Nephron progenitor cell (in vitro differentiated cells): Measurements from ENCODE around the gene FAM193A.

Source experiments
- DNase-seq: peaks from one replicate; pipeline ENCODE4 v3.0.0; 2021
- H3K27ac Mint-ChIP-seq: 2 replicates; pipeline ENCODE4 v1.8.0; 2021; ENCODE audit warnings: mild to moderate bottlenecking, moderate library complexity, mixed read lengths
- H3K27me3 Mint-ChIP-seq: 2 replicates; pipeline ENCODE4 v1.8.0; 2021; ENCODE audit warnings: mild to moderate bottlenecking, low read depth, mixed read lengths; ENCODE audit not compliant: poor library complexity
- H3K36me3 Mint-ChIP-seq: 2 replicates; pipeline ENCODE4 v1.8.0; 2021; ENCODE audit warnings: low read depth, mixed read lengths
- H3K4me1 Mint-ChIP-seq: 2 replicates; pipeline ENCODE4 v1.8.0; 2021; ENCODE audit warnings: mixed read lengths
- H3K4me3 Mint-ChIP-seq: 2 replicates; pipeline ENCODE4 v1.8.0; 2021; ENCODE audit warnings: mild to moderate bottlenecking, moderate library complexity, mixed read lengths
- H3K9me3 Mint-ChIP-seq: 2 replicates; pipeline ENCODE4 v1.8.0; 2021; ENCODE audit warnings: mild to moderate bottlenecking, moderate library complexity, mixed read lengths
- TF ChIP-seq, protein P1 (sequence below): fragments of 200-600 bp; sonication (generic); IDR thresholded peaks from 2 replicates; pipeline ENCODE4 v1.5.0; 2021; ENCODE audit warnings: antibody characterized with exemption

FAM193A gene

DNA sequence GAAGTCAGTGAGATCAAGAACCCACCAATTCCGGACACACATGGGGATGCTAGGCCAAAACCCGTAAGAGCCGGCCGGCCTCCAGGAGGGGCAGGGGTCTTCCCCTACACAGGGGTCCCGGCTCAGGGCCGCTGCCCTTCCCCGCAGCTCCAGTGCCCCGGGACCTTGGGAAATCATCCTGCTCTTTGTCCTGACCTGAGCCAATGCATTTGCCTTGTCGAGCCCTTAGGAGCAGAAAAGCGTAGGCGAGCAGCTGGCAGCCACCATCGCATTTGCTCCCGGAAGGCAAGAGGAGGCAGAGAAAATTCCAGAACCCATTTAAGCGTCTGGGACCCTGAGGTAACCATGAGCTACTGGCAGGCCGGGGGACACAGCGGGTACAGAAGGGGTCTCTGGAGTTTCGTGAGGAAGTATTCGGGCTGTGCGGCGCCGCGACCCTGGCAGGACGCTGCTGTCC is 227.1 kb downstream of the FAM193A start:
- peaks cover 11% of the 10 kb centered on the region for H3K9me3 Mint-ChIP-seq
- H3K27ac Mint-ChIP-seq: no peak overlapping the region
- H3K4me3 Mint-ChIP-seq: no peak overlapping the region
- H3K4me1 Mint-ChIP-seq: peaks cover 17% of the 10 kb centered on the region
- peaks cover 27% of the 10 kb centered on the region for H3K27me3 Mint-ChIP-seq
- no peak for DNase-seq
- no peaks in the 10 kb centered on the region for H3K36me3 Mint-ChIP-seq
- TF ChIP-seq, protein P1, sequence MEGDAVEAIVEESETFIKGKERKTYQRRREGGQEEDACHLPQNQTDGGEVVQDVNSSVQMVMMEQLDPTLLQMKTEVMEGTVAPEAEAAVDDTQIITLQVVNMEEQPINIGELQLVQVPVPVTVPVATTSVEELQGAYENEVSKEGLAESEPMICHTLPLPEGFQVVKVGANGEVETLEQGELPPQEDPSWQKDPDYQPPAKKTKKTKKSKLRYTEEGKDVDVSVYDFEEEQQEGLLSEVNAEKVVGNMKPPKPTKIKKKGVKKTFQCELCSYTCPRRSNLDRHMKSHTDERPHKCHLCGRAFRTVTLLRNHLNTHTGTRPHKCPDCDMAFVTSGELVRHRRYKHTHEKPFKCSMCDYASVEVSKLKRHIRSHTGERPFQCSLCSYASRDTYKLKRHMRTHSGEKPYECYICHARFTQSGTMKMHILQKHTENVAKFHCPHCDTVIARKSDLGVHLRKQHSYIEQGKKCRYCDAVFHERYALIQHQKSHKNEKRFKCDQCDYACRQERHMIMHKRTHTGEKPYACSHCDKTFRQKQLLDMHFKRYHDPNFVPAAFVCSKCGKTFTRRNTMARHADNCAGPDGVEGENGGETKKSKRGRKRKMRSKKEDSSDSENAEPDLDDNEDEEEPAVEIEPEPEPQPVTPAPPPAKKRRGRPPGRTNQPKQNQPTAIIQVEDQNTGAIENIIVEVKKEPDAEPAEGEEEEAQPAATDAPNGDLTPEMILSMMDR: no peak

DNA sequence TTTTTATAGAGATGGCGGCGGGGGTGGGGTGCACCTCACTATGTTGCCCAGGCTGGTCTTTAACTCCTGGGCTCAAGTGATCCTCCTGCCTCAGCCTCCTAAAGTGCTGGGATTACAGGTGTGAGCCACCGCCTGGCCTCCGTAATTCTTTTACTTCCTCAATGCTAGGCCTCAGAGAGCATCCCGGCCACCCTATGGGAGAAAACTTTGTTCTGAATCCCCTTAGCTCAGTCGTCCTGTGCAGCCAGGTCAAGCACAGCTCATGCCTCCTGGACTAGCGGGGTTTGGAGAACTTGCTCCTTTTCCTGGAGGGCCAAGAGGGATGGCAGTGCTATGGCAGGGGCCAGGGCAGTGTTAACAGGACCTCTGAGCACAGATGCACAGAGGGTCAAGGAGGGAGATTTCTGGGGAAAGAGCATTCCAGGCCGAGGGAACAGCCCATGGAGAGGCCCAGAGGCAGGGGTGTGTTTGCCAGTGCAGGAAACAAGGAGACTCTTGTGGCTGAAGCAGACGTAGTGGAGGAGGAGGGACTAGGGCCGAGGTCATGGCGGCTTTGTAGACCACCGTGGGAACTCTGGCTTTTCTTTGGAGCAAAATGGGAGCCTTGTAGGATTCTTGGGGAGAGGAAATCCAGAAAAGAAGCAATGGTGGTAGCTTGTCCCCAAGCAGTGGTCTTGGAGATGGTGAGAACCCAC is 229.5 kb downstream of the FAM193A start:
- H3K36me3 Mint-ChIP-seq: peaks cover 7% of the 10 kb centered on the region
- H3K9me3 Mint-ChIP-seq: peaks cover 28% of the 10 kb centered on the region
- H3K4me3 Mint-ChIP-seq: no peak overlapping the region
- DNase-seq: no peak
- peaks cover 28% of the 10 kb centered on the region for H3K4me1 Mint-ChIP-seq
- TF ChIP-seq, protein P1: no peak
- no peak overlapping the region for H3K27ac Mint-ChIP-seq
- H3K27me3 Mint-ChIP-seq: peaks cover 24% of the 10 kb centered on the region

DNA sequence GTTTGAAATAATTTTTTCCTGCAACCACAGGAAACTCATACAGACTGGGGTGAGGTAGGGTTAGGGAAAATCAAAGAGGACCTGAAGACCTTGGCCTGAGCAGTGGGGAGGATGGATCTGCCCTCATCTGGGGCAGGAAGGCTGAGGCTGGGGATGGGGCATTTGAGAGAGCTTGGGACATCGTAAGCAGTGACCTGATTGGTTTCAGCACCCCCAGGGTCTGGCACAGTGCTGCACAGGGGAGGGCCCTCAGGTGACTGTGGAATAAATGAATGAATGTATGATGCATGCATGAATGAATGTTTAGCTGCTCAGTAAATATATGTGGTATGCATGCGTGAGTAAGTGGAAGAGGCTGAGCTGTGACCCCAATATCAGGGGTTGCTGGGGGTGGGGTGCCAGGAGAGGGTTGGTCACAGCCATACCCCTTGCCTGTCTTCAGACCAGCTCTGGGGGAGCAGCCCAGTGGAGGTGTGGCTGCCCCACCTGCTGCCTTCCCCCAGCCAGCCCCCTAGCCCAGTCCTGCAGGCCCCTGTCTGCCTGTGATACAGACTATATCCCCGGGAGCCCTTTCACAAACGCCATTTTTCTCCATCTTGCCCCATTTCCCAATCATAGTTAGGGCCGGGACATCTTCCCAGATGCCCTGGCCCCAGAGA is 230.7 kb downstream of the FAM193A start:
- Mint-ChIP-seq H3K4me3 (no peak overlapping the region), H3K27ac (no peak overlapping the region), H3K9me3 (peaks cover 29% of the 10 kb centered on the region), H3K36me3 (peaks cover 7% of the 10 kb centered on the region), H3K27me3 (peaks cover 24% of the 10 kb centered on the region), H3K4me1 (peaks cover 24% of the 10 kb centered on the region)
- TF ChIP-seq, protein P1: no peak
- no peak for DNase-seq

DNA sequence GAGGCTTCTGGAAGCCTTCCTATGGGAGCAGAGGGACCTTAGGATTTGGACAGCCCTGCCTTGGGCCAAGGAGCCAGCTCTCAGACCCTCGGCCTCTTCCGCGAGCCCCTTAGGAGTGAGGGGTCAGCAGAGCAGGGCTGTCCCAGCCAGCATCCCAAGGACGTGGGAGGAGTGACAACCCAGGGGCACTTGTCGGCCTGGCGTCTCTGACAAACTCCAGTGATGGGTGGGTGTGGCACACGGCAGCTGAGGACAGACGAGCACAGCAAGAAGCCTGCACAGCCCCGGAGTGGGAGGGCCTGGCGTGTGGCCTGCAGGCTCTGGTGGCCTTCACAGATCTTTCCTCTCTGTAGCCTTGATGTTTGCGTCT is 231.2 kb downstream of the FAM193A start:
- Mint-ChIP-seq H3K27me3 (peaks cover 20% of the 10 kb centered on the region), H3K9me3 (peaks cover 25% of the 10 kb centered on the region), H3K4me3 (no peak overlapping the region), H3K36me3 (peaks cover 7% of the 10 kb centered on the region), H3K27ac (no peak overlapping the region), H3K4me1 (peaks cover 21% of the 10 kb centered on the region)
- TF ChIP-seq, protein P1: no peak
- DNase-seq: no peak

DNA sequence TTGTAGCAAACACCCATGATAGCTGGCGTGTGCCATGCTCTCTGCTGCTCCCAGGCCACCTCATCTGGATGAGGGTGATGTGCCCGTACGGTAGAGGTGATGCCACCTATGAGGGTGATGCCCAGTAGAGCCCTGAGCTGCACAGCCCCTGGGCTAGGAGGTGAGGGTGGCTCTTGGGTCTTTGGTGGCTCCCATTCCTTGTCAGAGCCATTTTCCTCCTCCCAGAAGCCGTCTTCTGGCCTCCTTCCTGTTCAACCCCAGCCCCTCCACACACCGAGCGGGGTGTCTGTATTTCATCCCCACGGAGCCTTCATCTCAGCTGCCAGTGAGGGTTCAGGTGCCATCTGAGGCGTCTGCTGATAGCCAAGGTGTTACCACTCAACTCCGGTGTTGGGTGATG is 231.7 kb downstream of the FAM193A start:
- Mint-ChIP-seq H3K4me3 (no peak overlapping the region), H3K27me3 (peaks cover 17% of the 10 kb centered on the region), H3K27ac (no peak overlapping the region), H3K36me3 (peaks cover 7% of the 10 kb centered on the region), H3K9me3 (peaks cover 25% of the 10 kb centered on the region), H3K4me1 (peaks cover 21% of the 10 kb centered on the region)
- TF ChIP-seq, protein P1: no peak
- no peak for DNase-seq
